HCT116 (cell line): ENCODE data around the gene RAB3C. TPM values are rescaled to one million over a fixed set of nuclear protein-coding genes. Genes with fewer than 3 reads are reported as not detected.

Source experiments
- ATAC-seq: fragments of 200-7000 bp; cut with Tn5 transposase; 2 replicates; pipeline ENCODE4 v1.9.1; 2020; ENCODE audit warnings: mild to moderate bottlenecking, moderate library complexity
- BruUV-seq: library from RNA; stranded (reverse); fragments of 400-500 nt; replicated peaks from 2 replicates; lab custom pipeline; 2021; lab: Mats Ljungman, UMichigan
- CTCF ChIA-PET: fragments of 300-600 bp; sonication (Branson Sonifier 250); formaldehyde crosslinking; loops from one replicate; lab custom pipeline; 2021; ENCODE audit warnings: antibody characterized with exemption; lab: Charles Lee
- POLR2A ChIA-PET: fragments of 300-600, 350-600 bp; sonication (Branson Sonifier 250); formaldehyde crosslinking; loops from one replicate; lab custom pipeline; 2021; ENCODE audit warnings: antibody characterized with exemption; lab: Charles Lee
- RAD21 ChIA-PET, 2 experiments: fragments of 300-600 bp; sonication (Branson Sonifier 250); formaldehyde crosslinking; loops; one replicate each; lab custom pipeline; 2023; ENCODE audit warnings: low total read pairs in 2 of 2; ENCODE audit not compliant: uncharacterized antibody in 2 of 2, unreplicated experiment in 2 of 2, low non-redundant PET in 1 of 2; lab: Charles Lee
- DNase-seq: peaks from one replicate; pipeline ENCODE4 v3.0.0-alpha.2; 2010; ENCODE audit warnings: low read depth, low spot score
- H2AFZ ChIP-seq: fragments of 200-600 bp; shearing (Covaris generic), sonication (generic); 2 replicates; pipeline ENCODE4 v1.6.1; 2017; ENCODE audit warnings: low read depth, mixed run types, mixed read lengths, antibody characterized with exemption, low read length; ENCODE audit not compliant: poor library complexity, severe bottlenecking
- H3K27ac ChIP-seq: 2 replicates; pipeline ENCODE4 v1.5.1; 2012; ENCODE audit warnings: low read depth, low read length
- H3K27me3 ChIP-seq: fragments of 200-600 bp; sonication (generic); 2 replicates; pipeline ENCODE4 v1.6.1; 2016; ENCODE audit warnings: mixed run types, low read length, mixed read lengths; ENCODE audit not compliant: insufficient read depth
- H3K36me3 ChIP-seq, 2 experiments: fragments of 200-500 bp in 1 of 2; fragments of 200-600 bp in 1 of 2; sonication (Bioruptor generic) in 1 of 2; sonication (generic) in 1 of 2; 2 replicates each; pipeline versions ENCODE4 v1.5.1 to v1.6.1; 2014 to 2016; ENCODE audit warnings: low read length in 2 of 2, inconsistent platforms in 1 of 2, mixed read lengths in 1 of 2, mixed run types in 1 of 2; ENCODE audit not compliant: insufficient read depth in 2 of 2, control insufficient read depth in 1 of 2
- H3K4me1 ChIP-seq, 2 experiments: fragments of 200-600 bp in 1 of 2; sonication (generic) in 1 of 2; 2 replicates each; pipeline versions ENCODE4 v1.5.1 to v1.6.1; 2012 to 2017; ENCODE audit warnings: low read length in 2 of 2, inconsistent platforms in 1 of 2, mild to moderate bottlenecking in 1 of 2, mixed read lengths in 1 of 2, mixed run types in 1 of 2, moderate library complexity in 1 of 2; ENCODE audit not compliant: insufficient read depth in 2 of 2, control insufficient read depth in 1 of 2
- H3K4me2 ChIP-seq: fragments of 200-600 bp; sonication (generic); 2 replicates; pipeline ENCODE4 v1.6.1; 2017; ENCODE audit warnings: mixed run types, low read length, mixed read lengths
- H3K4me3 ChIP-seq, 2 experiments: fragments of 200-600 bp in 1 of 2; sonication (generic) in 1 of 2; replicated peaks in 1 of 2; 2 replicates each; pipeline ENCODE4 v1.5.1; 2011 to 2016; ENCODE audit warnings: low read length in 2 of 2, control low read depth in 1 of 2, low read depth in 1 of 2, mild to moderate bottlenecking in 1 of 2, mixed read lengths in 1 of 2, mixed run types in 1 of 2
- H3K79me2 ChIP-seq: fragments of 200-600 bp; sonication (generic); 2 replicates; pipeline ENCODE4 v1.6.1; 2017; ENCODE audit warnings: mild to moderate bottlenecking, mixed run types, low read length, moderate library complexity, mixed read lengths; ENCODE audit not compliant: insufficient read depth
- H3K9ac ChIP-seq: fragments of 200-600 bp; sonication (generic); 2 replicates; pipeline ENCODE4 v1.6.1; 2016; ENCODE audit warnings: low read length, mixed read lengths
- H3K9me2 ChIP-seq: fragments of 200-600 bp; sonication (generic), shearing (Covaris generic); 2 replicates; pipeline ENCODE4 v1.6.1; 2017; ENCODE audit warnings: mixed run types, mild to moderate bottlenecking, moderate library complexity; ENCODE audit not compliant: insufficient read depth
- H3K9me3 ChIP-seq, 2 experiments: fragments of 200-500 bp in 1 of 2; fragments of 200-600 bp in 1 of 2; sonication (Bioruptor generic) in 1 of 2; sonication (generic) in 1 of 2; 2 replicates each; pipeline ENCODE4 v1.6.1; 2014 to 2017; ENCODE audit warnings: low read length in 2 of 2, mixed read lengths in 2 of 2, inconsistent platforms in 1 of 2, low read depth in 1 of 2, mild to moderate bottlenecking in 1 of 2, mixed run types in 1 of 2, moderate library complexity in 1 of 2; ENCODE audit not compliant: control insufficient read depth in 1 of 2, insufficient read depth in 1 of 2
- H4K20me1 ChIP-seq: fragments of 200-600 bp; sonication (generic), shearing (Covaris generic); 2 replicates; pipeline ENCODE4 v1.6.1; 2017; ENCODE audit warnings: mixed run types, mild to moderate bottlenecking, moderate library complexity; ENCODE audit not compliant: insufficient read depth
- CBX3 ChIP-seq: IDR thresholded peaks from 2 replicates; pipeline ENCODE4 v1.6.1; 2012; ENCODE audit warnings: low read depth
- EGR1 ChIP-seq: IDR thresholded peaks from 2 replicates; pipeline ENCODE4 v1.6.1; 2012; ENCODE audit warnings: low read depth
- EZH2 ChIP-seq: fragments of 200-600 bp; sonication (generic); IDR thresholded peaks from 2 replicates; pipeline ENCODE4 v1.6.1; 2017; ENCODE audit warnings: antibody characterized with exemption, mixed run types
- RAD21 ChIP-seq: IDR thresholded peaks from 2 replicates; pipeline ENCODE4 v1.6.1; 2012; ENCODE audit warnings: low read depth, mild to moderate bottlenecking
- SIN3A ChIP-seq: IDR thresholded peaks from 2 replicates; pipeline ENCODE4 v1.6.1; 2012; ENCODE audit warnings: low read depth
- SP1 ChIP-seq: IDR thresholded peaks from 2 replicates; pipeline ENCODE4 v1.6.1; 2012; ENCODE audit warnings: low read depth
- YY1 ChIP-seq: IDR thresholded peaks from 2 replicates; pipeline ENCODE4 v1.6.1; 2011; ENCODE audit warnings: low read length, low read depth, moderate library complexity, mild to moderate bottlenecking; ENCODE audit not compliant: insufficient replicate concordance; ENCODE audit errors: extremely low read depth
- intact Hi-C: fragments of 100-400 bp; cut with micrococcal nuclease; formaldehyde crosslinking; loops from 2 replicates; pipeline ENCODE4 v1.10.0; 2022
- total RNA-seq: library from RNA; stranded (reverse); gene quantifications from one replicate; pipeline ENCODE4 v1.2.1, GENCODE V29; 2021; ENCODE audit not compliant: unreplicated experiment
- TF ChIP-seq, protein P1 (sequence below): IDR thresholded peaks from 2 replicates; pipeline ENCODE4 v1.6.1; 2012
- TF ChIP-seq, protein P2 (sequence below): IDR thresholded peaks from 2 replicates; pipeline ENCODE4 v1.6.1; 2012; ENCODE audit warnings: low read depth

RAB3C gene
- total RNA-seq, 1 experiment from 2014 or later, result not detected

DNA sequence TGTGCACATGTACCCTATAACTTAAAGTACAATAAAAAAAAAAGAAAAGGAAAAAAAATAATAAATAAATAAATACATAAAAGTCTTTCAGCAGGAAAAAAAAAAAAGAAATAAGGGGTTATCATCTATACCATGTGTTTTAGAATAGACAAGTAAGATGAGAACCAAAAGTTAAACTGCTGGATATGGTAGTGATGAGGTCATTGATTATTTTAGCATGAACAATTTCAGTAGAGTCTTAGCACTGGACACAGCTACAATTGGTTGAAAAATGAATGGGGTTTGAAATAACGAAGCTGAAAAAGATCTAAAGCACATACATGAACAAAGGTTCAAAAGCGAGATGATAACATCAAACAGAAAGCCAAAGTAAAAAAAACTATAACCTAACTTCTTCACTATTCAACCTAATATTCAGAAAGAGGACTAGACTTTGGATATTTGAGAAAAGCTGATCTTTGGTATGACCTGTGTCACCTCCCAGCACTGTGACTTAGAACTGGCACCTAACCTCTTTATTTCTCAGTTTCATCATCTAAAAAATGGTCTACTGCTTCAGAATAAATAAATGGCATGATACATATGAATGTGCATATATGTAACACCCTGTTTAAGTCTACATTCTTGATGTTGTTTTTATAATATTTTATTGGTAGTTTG, 133.3 kb downstream of the RAB3C start:
- TF ChIP-seq EZH2 (no peak), YY1 (no peak), CBX3 (no peak), EGR1 (no peak), SIN3A (no peak), RAD21 (no peak), SP1 (no peak)
- TF ChIP-seq, protein P1, sequence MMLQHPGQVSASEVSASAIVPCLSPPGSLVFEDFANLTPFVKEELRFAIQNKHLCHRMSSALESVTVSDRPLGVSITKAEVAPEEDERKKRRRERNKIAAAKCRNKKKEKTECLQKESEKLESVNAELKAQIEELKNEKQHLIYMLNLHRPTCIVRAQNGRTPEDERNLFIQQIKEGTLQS, result no peak
- TF ChIP-seq, protein P2, sequence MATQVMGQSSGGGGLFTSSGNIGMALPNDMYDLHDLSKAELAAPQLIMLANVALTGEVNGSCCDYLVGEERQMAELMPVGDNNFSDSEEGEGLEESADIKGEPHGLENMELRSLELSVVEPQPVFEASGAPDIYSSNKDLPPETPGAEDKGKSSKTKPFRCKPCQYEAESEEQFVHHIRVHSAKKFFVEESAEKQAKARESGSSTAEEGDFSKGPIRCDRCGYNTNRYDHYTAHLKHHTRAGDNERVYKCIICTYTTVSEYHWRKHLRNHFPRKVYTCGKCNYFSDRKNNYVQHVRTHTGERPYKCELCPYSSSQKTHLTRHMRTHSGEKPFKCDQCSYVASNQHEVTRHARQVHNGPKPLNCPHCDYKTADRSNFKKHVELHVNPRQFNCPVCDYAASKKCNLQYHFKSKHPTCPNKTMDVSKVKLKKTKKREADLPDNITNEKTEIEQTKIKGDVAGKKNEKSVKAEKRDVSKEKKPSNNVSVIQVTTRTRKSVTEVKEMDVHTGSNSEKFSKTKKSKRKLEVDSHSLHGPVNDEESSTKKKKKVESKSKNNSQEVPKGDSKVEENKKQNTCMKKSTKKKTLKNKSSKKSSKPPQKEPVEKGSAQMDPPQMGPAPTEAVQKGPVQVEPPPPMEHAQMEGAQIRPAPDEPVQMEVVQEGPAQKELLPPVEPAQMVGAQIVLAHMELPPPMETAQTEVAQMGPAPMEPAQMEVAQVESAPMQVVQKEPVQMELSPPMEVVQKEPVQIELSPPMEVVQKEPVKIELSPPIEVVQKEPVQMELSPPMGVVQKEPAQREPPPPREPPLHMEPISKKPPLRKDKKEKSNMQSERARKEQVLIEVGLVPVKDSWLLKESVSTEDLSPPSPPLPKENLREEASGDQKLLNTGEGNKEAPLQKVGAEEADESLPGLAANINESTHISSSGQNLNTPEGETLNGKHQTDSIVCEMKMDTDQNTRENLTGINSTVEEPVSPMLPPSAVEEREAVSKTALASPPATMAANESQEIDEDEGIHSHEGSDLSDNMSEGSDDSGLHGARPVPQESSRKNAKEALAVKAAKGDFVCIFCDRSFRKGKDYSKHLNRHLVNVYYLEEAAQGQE, result no peak
- TF ChIP-seq, all 23 proteins: peak for 0

More for the DNA sequence above, 133.3 kb downstream of the RAB3C start:
- RAD21 ChIA-PET, result no interaction called here
- Histone ChIP-seq H3K4me1 (no peaks in the 10 kb centered on the region), H3K9me2 (no peaks in the 10 kb centered on the region), H3K27me3 (peaks cover 4% of the 10 kb centered on the region; the same call in 1 of the 2 replicates), H3K9me3 (no peaks in the 10 kb centered on the region; a peak in 1 of 4 replicates), H3K4me2 (no peak overlapping the region), H2AFZ (no peak overlapping the region), H3K27ac (no peak overlapping the region), H3K79me2 (no peaks in the 10 kb centered on the region), H4K20me1 (no peaks in the 10 kb centered on the region), H3K4me3 (no peak overlapping the region), H3K9ac (no peak overlapping the region), H3K36me3 (no peaks in the 10 kb centered on the region)
- intact Hi-C loops, result loop anchor here (10.0 kb wide), 1 partner anchor 221 kb away; the partner anchor contains the start of gene GAPT
- no TSS peak for BruUV-seq
- DNase-seq (no peak), ATAC-seq (no peak)
- POLR2A ChIA-PET, result no interaction called here
- CTCF ChIA-PET, result no interaction called here
